ENCODE measurements around the gene MSL3B.

Gene MSL3B

GRCh38 chr2:233815861-233816260 is 52.3 kb downstream of the MSL3B start:
- no peak for TF ChIP-seq CTCF (conservative IDR thresholded peaks at IDR 0.05; ENCODE audit: low read depth, low read length)
- Histone ChIP-seq H3K4me1 (ENCODE audit: low read depth, poor library complexity, severe bottlenecking) (no peaks in the 10 kb centered on the region), H4K20me1 (ENCODE audit: insufficient read depth) (no peaks in the 10 kb centered on the region), H3K27me3 (ENCODE audit: insufficient read depth, low read depth) (no peaks in the 10 kb centered on the region), H3K4me2 (no peak overlapping the region), H3K36me3 (ENCODE audit: insufficient read depth) (no peaks in the 10 kb centered on the region), H2AFZ (ENCODE audit: low read depth) (no peak overlapping the region), H3K79me2 (ENCODE audit: insufficient read depth, low read depth) (no peaks in the 10 kb centered on the region), H3K27ac (no peak overlapping the region), H3K9ac (no peak overlapping the region), H3K4me3 (IDR thresholded peaks at IDR 0.05; ENCODE audit: insufficient read depth, low read depth, low read length) (no peak overlapping the region)
